Uterus (tissue), 4 donors: ENCODE data around the gene DTNBP1. TPM values are rescaled to one million over a fixed set of nuclear protein-coding genes. Genes with fewer than 3 reads are reported as not detected.
"Not testable (repeated sequence)": the region's sequence is repeated elsewhere in the genome, so short reads cannot be mapped to it uniquely, and the experiment has no call there.

Experiments used
- DNase-seq, 2 donors: peaks; one replicate each; pipeline ENCODE4 v3.0.0-alpha.2; 2019 to 2020
- H3K27ac ChIP-seq, 2 donors: fragments of 200-600 bp; sonication (generic); 1 replicate in 1 of 2; 2 replicates in 1 of 2; pipeline ENCODE4 v1.5.1; 2016 to 2018
- H3K27me3 ChIP-seq, 2 donors: fragments of 200-600 bp; sonication (generic); one replicate each; pipeline ENCODE4 v1.5.1; 2018 to 2019; ENCODE audit warnings: control low read depth in 1 of 2
- H3K36me3 ChIP-seq, 2 donors: fragments of 200-600 bp; sonication (generic); one replicate each; pipeline ENCODE4 v1.5.1; 2019; ENCODE audit warnings: control low read depth in 1 of 2
- H3K4me1 ChIP-seq, 2 donors: fragments of 200-600 bp; sonication (generic); one replicate each; pipeline ENCODE4 v1.5.1; 2018 to 2019; ENCODE audit warnings: control low read depth in 1 of 2
- H3K4me3 ChIP-seq, 2 donors: fragments of 200-600 bp; sonication (generic); 1 replicate in 1 of 2; 2 replicates in 1 of 2; pipeline ENCODE4 v1.5.1; 2018 to 2019; ENCODE audit warnings: mild to moderate bottlenecking in 1 of 2
- H3K9me3 ChIP-seq, 2 donors: fragments of 200-600 bp; sonication (generic); one replicate each; pipeline ENCODE4 v1.5.1; 2019; ENCODE audit warnings: control low read depth in 1 of 2
- POLR2A ChIP-seq, 2 donors: fragments of 450-650 bp; IDR thresholded peaks; one replicate each; pipeline ENCODE4 v1.6.1; 2016; ENCODE audit warnings: antibody characterized with exemption in 2 of 2, mild to moderate bottlenecking in 1 of 2, moderate library complexity in 1 of 2
- intact Hi-C: fragments of 100-400 bp; cut with DNase I; formaldehyde crosslinking; loops from one replicate; pipeline ENCODE4 v1.15.1; 2023; ENCODE audit warnings: low total_unique reads
- total RNA-seq, 4 donors: library from RNA; depleted of rRNA in 3 of 4; stranded (reverse); fragments of >200 nt in 3 of 4; gene quantifications; one replicate each; pipeline versions ENCODE4 v1.1.0 to v1.2.4, GENCODE V29; 2014 to 2023
- TF ChIP-seq, protein P1 (sequence below), 4 experiments: fragments of 200-600 bp in 2 of 4; fragments of 450-650 bp in 2 of 4; sonication (generic) in 2 of 4; IDR thresholded peaks; one replicate each; pipeline ENCODE4 v1.5.1; 2016 to 2019; ENCODE audit warnings: antibody characterized with exemption in 4 of 4, mild to moderate bottlenecking in 2 of 4, moderate library complexity in 1 of 4
- donor health status: DM: yes; HTN: yes; CAD: no.

The DTNBP1 gene
- total RNA-seq, 4 donors from 2014 or later = 1.8 to 19.8 (median 9.0) TPM; not detected in 1

- intact Hi-C loops = no loop called here
- H3K27me3 ChIP-seq = no peaks in the 10 kb centered on the region
- no peak for TF ChIP-seq POLR2A (IDR thresholded peaks at IDR 0.05)
- TF ChIP-seq, protein P1, sequence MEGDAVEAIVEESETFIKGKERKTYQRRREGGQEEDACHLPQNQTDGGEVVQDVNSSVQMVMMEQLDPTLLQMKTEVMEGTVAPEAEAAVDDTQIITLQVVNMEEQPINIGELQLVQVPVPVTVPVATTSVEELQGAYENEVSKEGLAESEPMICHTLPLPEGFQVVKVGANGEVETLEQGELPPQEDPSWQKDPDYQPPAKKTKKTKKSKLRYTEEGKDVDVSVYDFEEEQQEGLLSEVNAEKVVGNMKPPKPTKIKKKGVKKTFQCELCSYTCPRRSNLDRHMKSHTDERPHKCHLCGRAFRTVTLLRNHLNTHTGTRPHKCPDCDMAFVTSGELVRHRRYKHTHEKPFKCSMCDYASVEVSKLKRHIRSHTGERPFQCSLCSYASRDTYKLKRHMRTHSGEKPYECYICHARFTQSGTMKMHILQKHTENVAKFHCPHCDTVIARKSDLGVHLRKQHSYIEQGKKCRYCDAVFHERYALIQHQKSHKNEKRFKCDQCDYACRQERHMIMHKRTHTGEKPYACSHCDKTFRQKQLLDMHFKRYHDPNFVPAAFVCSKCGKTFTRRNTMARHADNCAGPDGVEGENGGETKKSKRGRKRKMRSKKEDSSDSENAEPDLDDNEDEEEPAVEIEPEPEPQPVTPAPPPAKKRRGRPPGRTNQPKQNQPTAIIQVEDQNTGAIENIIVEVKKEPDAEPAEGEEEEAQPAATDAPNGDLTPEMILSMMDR (IDR thresholded peaks at IDR 0.05) = no peak
- H3K27ac ChIP-seq = no peak overlapping the region
- no peaks in the 10 kb centered on the region for H3K36me3 ChIP-seq
- no peaks in the 10 kb centered on the region for H3K9me3 ChIP-seq
- DNase-seq = no peak
- H3K4me1 ChIP-seq = no peaks in the 10 kb centered on the region
- no peak overlapping the region for H3K4me3 ChIP-seq
These were observed 112.2 kb downstream of the DTNBP1 start for GRCh38 chr6:15550546-15551123.

- intact Hi-C loops = no loop called here
- no peak for TF ChIP-seq POLR2A (IDR thresholded peaks at IDR 0.05)
- TF ChIP-seq, protein P1 (IDR thresholded peaks at IDR 0.05) = no peak
- Histone ChIP-seq H3K4me1 (no peaks in the 10 kb centered on the region), H3K27ac (no peak overlapping the region), H3K36me3 (no peaks in the 10 kb centered on the region), H3K27me3 (no peaks in the 10 kb centered on the region), H3K4me3 (no peak overlapping the region), H3K9me3 (no peaks in the 10 kb centered on the region)
- no peak for DNase-seq
These were observed 113.5 kb downstream of the DTNBP1 start for GRCh38 chr6:15549371-15549770.

- Histone ChIP-seq H3K4me1 (no peaks in the 10 kb centered on the region), H3K9me3 (no peaks in the 10 kb centered on the region), H3K4me3 (no peak overlapping the region), H3K27ac (no peak overlapping the region), H3K36me3 (no peaks in the 10 kb centered on the region), H3K27me3 (no peaks in the 10 kb centered on the region)
- no peak for DNase-seq
- intact Hi-C loops = no loop called here
- TF ChIP-seq, protein P1 (IDR thresholded peaks at IDR 0.05) = no peak
- TF ChIP-seq POLR2A (IDR thresholded peaks at IDR 0.05) = no peak
These were observed 115.4 kb downstream of the DTNBP1 start for GRCh38 chr6:15547400-15547799.

- Histone ChIP-seq H3K4me1 (no peaks in the 10 kb centered on the region), H3K36me3 (no peaks in the 10 kb centered on the region), H3K9me3 (no peaks in the 10 kb centered on the region), H3K27me3 (no peaks in the 10 kb centered on the region), H3K27ac (no peak overlapping the region), H3K4me3 (no peak overlapping the region)
- intact Hi-C loops = no loop called here
- TF ChIP-seq POLR2A (IDR thresholded peaks at IDR 0.05) = no peak
- TF ChIP-seq, protein P1 (IDR thresholded peaks at IDR 0.05) = no peak
- no peak for DNase-seq
These were observed 116.2 kb downstream of the DTNBP1 start for GRCh38 chr6:15546591-15546990.

DNA sequence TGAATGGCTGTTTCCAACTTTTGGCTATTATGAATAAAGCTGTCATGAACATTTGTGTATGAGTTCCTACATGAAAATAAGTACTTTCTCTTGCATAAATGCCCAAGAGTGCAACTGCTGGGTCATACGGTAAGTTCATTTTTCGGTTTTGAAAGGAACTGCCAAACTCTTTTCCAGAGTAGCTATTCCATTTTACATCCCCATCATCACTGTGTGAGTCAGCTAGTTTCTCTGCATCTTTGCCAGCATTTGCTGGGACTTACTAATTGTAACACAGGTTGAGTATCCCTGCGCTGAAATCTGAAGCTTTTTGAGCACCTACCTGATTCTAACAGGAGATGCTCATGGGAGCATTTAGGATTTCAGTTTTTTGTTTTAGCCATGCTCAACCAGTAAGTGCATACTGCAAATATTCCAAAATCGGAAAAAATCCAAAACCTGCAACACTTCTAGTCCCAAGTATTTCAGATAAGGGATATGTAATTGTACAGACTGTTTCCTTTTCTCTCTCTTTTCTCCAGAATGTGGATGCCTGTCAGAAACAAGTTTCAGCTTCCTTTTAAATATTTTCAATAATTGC lies 118.4 kb downstream of the DTNBP1 start:
- intact Hi-C loops = no loop called here
- H3K27ac ChIP-seq = no peak overlapping the region
- no peak for TF ChIP-seq POLR2A (IDR thresholded peaks at IDR 0.05)
- TF ChIP-seq, protein P1 (IDR thresholded peaks at IDR 0.05) = no peak
- H3K36me3 ChIP-seq = no peaks in the 10 kb centered on the region
- no peaks in the 10 kb centered on the region for H3K9me3 ChIP-seq
- H3K4me3 ChIP-seq = no peak overlapping the region
- no peaks in the 10 kb centered on the region for H3K27me3 ChIP-seq
- no peak for DNase-seq
- no peaks in the 10 kb centered on the region for H3K4me1 ChIP-seq

GRCh38 chr6:15543332-15543917 lies 119.4 kb downstream of the DTNBP1 start:
- H3K9me3 ChIP-seq, DNase-seq, H3K36me3 ChIP-seq, H3K27me3 ChIP-seq, H3K4me3 ChIP-seq, H3K27ac ChIP-seq, H3K4me1 ChIP-seq, intact Hi-C loops: not testable (repeated sequence)
